HEK293 (cell line): ENCODE data around the gene YIPF5.

Source experiments
- CTCF ChIA-PET: fragments of 350-600 bp; formaldehyde crosslinking; extraction: SDS; loops from one replicate; lab custom pipeline; 2021; ENCODE audit warnings: antibody characterized with exemption; lab: Yijun Ruan, JAX
- POLR2A ChIA-PET: fragments of 300-600 bp; formaldehyde crosslinking; extraction: SDS; loops from one replicate; lab custom pipeline; 2020; ENCODE audit warnings: antibody characterized with exemption, inconsistent platforms; lab: Yijun Ruan, JAX
- H3K27ac ChIP-seq: fragments of 200-500 bp; sonication (Bioruptor generic); 2 replicates; pipeline ENCODE4 v1.5.1; 2014; ENCODE audit warnings: low read depth, low read length, control low read depth, inconsistent platforms; ENCODE audit errors: extremely low read depth
- H3K36me3 ChIP-seq, 2 experiments: fragments of 200-500 bp in 1 of 2; sonication (Bioruptor generic) in 1 of 2; 1 replicate in 1 of 2; 2 replicates in 1 of 2; pipeline ENCODE4 v1.5.1; 2014 to 2017; ENCODE audit warnings: inconsistent platforms in 2 of 2, low read length in 2 of 2; ENCODE audit not compliant: control insufficient read depth in 2 of 2, insufficient read depth in 1 of 2
- H3K4me1 ChIP-seq: fragments of 200-500 bp; sonication (Bioruptor generic); 2 replicates; pipeline ENCODE4 v1.5.1; 2014; ENCODE audit warnings: mild to moderate bottlenecking, low read length, inconsistent platforms; ENCODE audit not compliant: control insufficient read depth, insufficient read depth
- H3K4me3 ChIP-seq: 2 replicates; pipeline ENCODE4 v1.5.1; 2011; ENCODE audit warnings: low read depth, mild to moderate bottlenecking, control low read depth, low read length, moderate library complexity
- H3K9me3 ChIP-seq: fragments of 200-500 bp; sonication (Bioruptor generic); 2 replicates; pipeline ENCODE4 v1.5.1; 2014; ENCODE audit warnings: low read depth, low read length, inconsistent platforms; ENCODE audit not compliant: control insufficient read depth, insufficient read depth
- AEBP2 ChIP-seq: fragments of 450-650 bp; formaldehyde crosslinking; IDR thresholded peaks from 2 replicates; pipeline ENCODE4 v1.5.1; 2016; ENCODE audit warnings: missing biosample characterization, missing genetic modification characterization, borderline replicate concordance
- BCL11A ChIP-seq: fragments of 450-650 bp; formaldehyde crosslinking; IDR thresholded peaks from 2 replicates; pipeline ENCODE4 v1.5.1; 2016; ENCODE audit warnings: low read depth, missing biosample characterization, missing genetic modification characterization
- GLI4 ChIP-seq: fragments of 450-650 bp; formaldehyde crosslinking; IDR thresholded peaks from 2 replicates; pipeline ENCODE4 v1.5.1; 2016; ENCODE audit warnings: missing biosample characterization, missing genetic modification characterization
- ZBTB1 ChIP-seq: fragments of 450-650 bp; formaldehyde crosslinking; IDR thresholded peaks from 2 replicates; pipeline ENCODE4 v1.5.1; 2016; ENCODE audit warnings: missing biosample characterization, missing genetic modification characterization
- ZBTB8A ChIP-seq: fragments of 450-650 bp; formaldehyde crosslinking; IDR thresholded peaks from 2 replicates; pipeline ENCODE4 v1.5.1; 2016; ENCODE audit warnings: missing biosample characterization, missing genetic modification characterization
- ZFP69B ChIP-seq: fragments of 450-650 bp; formaldehyde crosslinking; IDR thresholded peaks from 2 replicates; pipeline ENCODE4 v1.5.1; 2016; ENCODE audit warnings: missing biosample characterization, missing genetic modification characterization
- ZNF121 ChIP-seq: fragments of 450-650 bp; formaldehyde crosslinking; IDR thresholded peaks from 2 replicates; pipeline ENCODE4 v1.5.1; 2016; ENCODE audit warnings: missing biosample characterization, missing genetic modification characterization
- ZNF133 ChIP-seq: fragments of 450-650 bp; formaldehyde crosslinking; IDR thresholded peaks from 2 replicates; pipeline ENCODE4 v1.5.1; 2016; ENCODE audit warnings: missing biosample characterization, missing genetic modification characterization
- ZNF174 ChIP-seq: fragments of 450-650 bp; formaldehyde crosslinking; IDR thresholded peaks from 2 replicates; pipeline ENCODE4 v1.5.0; 2017; ENCODE audit warnings: missing biosample characterization, mild to moderate bottlenecking, missing genetic modification characterization
- ZNF202 ChIP-seq: fragments of 450-650 bp; formaldehyde crosslinking; IDR thresholded peaks from 2 replicates; pipeline ENCODE4 v1.5.1; 2016; ENCODE audit warnings: missing biosample characterization, missing genetic modification characterization, borderline replicate concordance
- ZNF214 ChIP-seq: fragments of 450-650 bp; formaldehyde crosslinking; IDR thresholded peaks from 2 replicates; pipeline ENCODE4 v1.5.1; 2017; ENCODE audit warnings: missing biosample characterization, mild to moderate bottlenecking, missing genetic modification characterization, borderline replicate concordance
- ZNF221 ChIP-seq: fragments of 450-650 bp; formaldehyde crosslinking; IDR thresholded peaks from 2 replicates; pipeline ENCODE4 v1.5.1; 2017; ENCODE audit warnings: missing biosample characterization, missing genetic modification characterization, borderline replicate concordance
- ZNF274 ChIP-seq, 2 experiments: fragments of 200-500 bp in 1 of 2; fragments of 450-650 bp in 1 of 2; sonication (Bioruptor generic) in 1 of 2; formaldehyde crosslinking in 1 of 2; IDR thresholded peaks; 2 replicates each; pipeline versions ENCODE4 v1.5.1 to v1.6.1; 2014 to 2016; ENCODE audit warnings: borderline replicate concordance in 1 of 2, inconsistent platforms in 1 of 2, low read length in 1 of 2, missing biosample characterization in 1 of 2, missing genetic modification characterization in 1 of 2
- ZNF341 ChIP-seq: fragments of 450-650 bp; formaldehyde crosslinking; IDR thresholded peaks from 2 replicates; pipeline ENCODE4; 2016; ENCODE audit warnings: low read depth, missing biosample characterization, missing genetic modification characterization
- ZNF391 ChIP-seq: fragments of 450-650 bp; formaldehyde crosslinking; IDR thresholded peaks from 2 replicates; pipeline ENCODE4 v1.5.1; 2016; ENCODE audit warnings: low read depth, missing biosample characterization, missing genetic modification characterization, borderline replicate concordance
- ZNF488 ChIP-seq: fragments of 450-650 bp; formaldehyde crosslinking; IDR thresholded peaks from 2 replicates; pipeline ENCODE4 v1.5.1; 2016; ENCODE audit warnings: missing biosample characterization, missing genetic modification characterization
- ZNF558 ChIP-seq: fragments of 450-650 bp; formaldehyde crosslinking; IDR thresholded peaks from 2 replicates; pipeline ENCODE4 v1.5.1; 2016; ENCODE audit warnings: missing biosample characterization, missing genetic modification characterization
- ZNF624 ChIP-seq: fragments of 450-650 bp; formaldehyde crosslinking; IDR thresholded peaks from 2 replicates; pipeline ENCODE4 v1.5.1; 2017; ENCODE audit warnings: missing biosample characterization, missing genetic modification characterization
- ZNF626 ChIP-seq: fragments of 450-650 bp; sonication (Bioruptor Pico); formaldehyde crosslinking; IDR thresholded peaks from 2 replicates; pipeline ENCODE4 v1.5.1; 2018; ENCODE audit warnings: missing biosample characterization, missing genetic modification characterization, inconsistent platforms
- ZNF639 ChIP-seq: fragments of 450-650 bp; formaldehyde crosslinking; IDR thresholded peaks from 2 replicates; pipeline ENCODE4 v1.5.1; 2016; ENCODE audit warnings: missing biosample characterization, missing genetic modification characterization
- ZSCAN16 ChIP-seq: fragments of 450-650 bp; formaldehyde crosslinking; IDR thresholded peaks from 2 replicates; pipeline ENCODE4 v1.5.1; 2016; ENCODE audit warnings: missing biosample characterization, missing genetic modification characterization
- ZSCAN30 ChIP-seq: fragments of 450-650 bp; IDR thresholded peaks from 2 replicates; pipeline ENCODE4 v1.5.1; 2018; ENCODE audit warnings: missing biosample characterization, mild to moderate bottlenecking, missing genetic modification characterization, moderate library complexity
- TF ChIP-seq, protein P1 (sequence below): fragments of 450-650 bp; formaldehyde crosslinking; IDR thresholded peaks from 2 replicates; pipeline ENCODE4 v1.5.1; 2016; ENCODE audit warnings: missing biosample characterization, missing genetic modification characterization
- TF ChIP-seq, protein P2 (sequence below): fragments of 450-650 bp; formaldehyde crosslinking; IDR thresholded peaks from 2 replicates; pipeline ENCODE4 v1.5.1; 2016; ENCODE audit warnings: missing biosample characterization, missing genetic modification characterization
- TF ChIP-seq, protein P3 (sequence below): fragments of 450-650 bp; formaldehyde crosslinking; optimal IDR thresholded peaks from 2 replicates; pipeline ENCODE3; 2016; ENCODE audit warnings: missing biosample characterization, mild to moderate bottlenecking, missing genetic modification characterization

Gene YIPF5

GRCh38 chr5:144207875-144208444 lies 37.5 kb upstream of the YIPF5 start:
- Histone ChIP-seq H3K9me3 (no peaks in the 10 kb centered on the region), H3K4me1 (no peaks in the 10 kb centered on the region), H3K4me3 (no peak overlapping the region), H3K27ac (no peak overlapping the region), H3K36me3 (no peaks in the 10 kb centered on the region)
- TF ChIP-seq ZNF133 (tag by site-specific recombination) (no peak), ZNF121 (tag by site-specific recombination) (no peak), ZBTB1 (tag by site-specific recombination) (no peak), AEBP2 (tag by site-specific recombination) (no peak), ZNF558 (tag by site-specific recombination) (no peak), ZNF626 (tag by site-specific recombination) (no peak), ZFP69B (tag by site-specific recombination) (no peak), ZNF488 (tag by site-specific recombination) (no peak), ZNF624 (tag by site-specific recombination) (no peak), ZNF221 (tag by site-specific recombination) (no peak), ZNF174 (tag by site-specific recombination) (no peak), ZNF214 (tag by site-specific recombination) (no peak), GLI4 (tag by site-specific recombination) (no peak), ZNF341 (tag by site-specific recombination) (no peak)
- TF ChIP-seq, protein P1, sequence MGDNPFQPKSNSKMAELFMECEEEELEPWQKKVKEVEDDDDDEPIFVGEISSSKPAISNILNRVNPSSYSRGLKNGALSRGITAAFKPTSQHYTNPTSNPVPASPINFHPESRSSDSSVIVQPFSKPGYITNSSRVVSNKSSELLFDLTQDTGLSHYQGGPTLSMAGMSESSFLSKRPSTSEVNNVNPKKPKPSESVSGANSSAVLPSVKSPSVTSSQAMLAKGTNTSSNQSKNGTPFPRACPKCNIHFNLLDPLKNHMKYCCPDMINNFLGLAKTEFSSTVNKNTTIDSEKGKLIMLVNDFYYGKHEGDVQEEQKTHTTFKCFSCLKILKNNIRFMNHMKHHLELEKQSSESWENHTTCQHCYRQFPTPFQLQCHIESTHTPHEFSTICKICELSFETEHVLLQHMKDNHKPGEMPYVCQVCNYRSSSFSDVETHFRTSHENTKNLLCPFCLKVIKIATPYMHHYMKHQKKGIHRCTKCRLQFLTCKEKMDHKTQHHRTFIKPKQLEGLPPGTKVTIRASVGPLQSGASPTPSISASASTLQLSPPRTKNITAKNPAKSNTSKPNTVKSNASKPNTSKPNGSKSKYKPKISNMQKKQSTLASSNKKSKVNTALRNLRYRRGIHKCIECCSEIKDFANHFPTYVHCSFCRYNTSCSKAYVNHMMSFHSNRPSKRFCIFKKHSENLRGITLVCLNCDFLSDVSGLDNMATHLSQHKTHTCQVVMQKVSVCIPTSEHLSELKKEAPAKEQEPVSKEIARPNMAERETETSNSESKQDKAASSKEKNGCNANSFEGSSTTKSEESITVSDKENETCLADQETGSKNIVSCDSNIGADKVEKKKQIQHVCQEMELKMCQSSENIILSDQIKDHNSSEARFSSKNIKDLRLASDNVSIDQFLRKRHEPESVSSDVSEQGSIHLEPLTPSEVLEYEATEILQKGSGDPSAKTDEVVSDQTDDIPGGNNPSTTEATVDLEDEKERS (tag by site-specific recombination), result no peak
- ChIA-PET POLR2A (no interaction called here), CTCF (interaction anchor here (0.6 kb wide), 1 partner anchor 10 kb away, joined by 3 read pairs; no protein-coding TSS in a partner anchor)

GRCh38 chr5:144206141-144206540 lies 35.7 kb upstream of the YIPF5 start:
- CTCF ChIA-PET, result interaction anchor here (0.6 to 4.0 kb wide), 6 partner anchors 12 to 1619 kb away, joined by 3 to 36 read pairs (median 7); no protein-coding TSS in a partner anchor
- TF ChIP-seq ZNF391 (tag by site-specific recombination) (no peak), ZNF202 (tag by site-specific recombination) (no peak), BCL11A (no peak), ZNF639 (no peak), ZBTB8A (no peak), ZSCAN16 (no peak), ZNF274 (IDR thresholded peaks at IDR 0.05; ENCODE audit: low read length) (no peak), ZNF274 (tag by site-specific recombination; IDR thresholded peaks at IDR 0.05; ENCODE audit: borderline replicate concordance) (no peak), ZSCAN30 (no peak)
- TF ChIP-seq, protein P2, sequence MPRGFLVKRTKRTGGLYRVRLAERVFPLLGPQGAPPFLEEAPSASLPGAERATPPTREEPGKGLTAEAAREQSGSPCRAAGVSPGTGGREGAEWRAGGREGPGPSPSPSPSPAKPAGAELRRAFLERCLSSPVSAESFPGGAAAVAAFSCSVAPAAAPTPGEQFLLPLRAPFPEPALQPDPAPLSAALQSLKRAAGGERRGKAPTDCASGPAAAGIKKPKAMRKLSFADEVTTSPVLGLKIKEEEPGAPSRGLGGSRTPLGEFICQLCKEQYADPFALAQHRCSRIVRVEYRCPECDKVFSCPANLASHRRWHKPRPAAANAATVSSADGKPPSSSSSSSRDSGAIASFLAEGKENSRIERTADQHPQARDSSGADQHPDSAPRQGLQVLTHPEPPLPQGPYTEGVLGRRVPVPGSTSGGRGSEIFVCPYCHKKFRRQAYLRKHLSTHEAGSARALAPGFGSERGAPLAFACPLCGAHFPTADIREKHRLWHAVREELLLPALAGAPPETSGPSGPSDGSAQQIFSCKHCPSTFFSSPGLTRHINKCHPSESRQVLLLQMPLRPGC (tag by site-specific recombination), result no peak
- TF ChIP-seq, protein P3, sequence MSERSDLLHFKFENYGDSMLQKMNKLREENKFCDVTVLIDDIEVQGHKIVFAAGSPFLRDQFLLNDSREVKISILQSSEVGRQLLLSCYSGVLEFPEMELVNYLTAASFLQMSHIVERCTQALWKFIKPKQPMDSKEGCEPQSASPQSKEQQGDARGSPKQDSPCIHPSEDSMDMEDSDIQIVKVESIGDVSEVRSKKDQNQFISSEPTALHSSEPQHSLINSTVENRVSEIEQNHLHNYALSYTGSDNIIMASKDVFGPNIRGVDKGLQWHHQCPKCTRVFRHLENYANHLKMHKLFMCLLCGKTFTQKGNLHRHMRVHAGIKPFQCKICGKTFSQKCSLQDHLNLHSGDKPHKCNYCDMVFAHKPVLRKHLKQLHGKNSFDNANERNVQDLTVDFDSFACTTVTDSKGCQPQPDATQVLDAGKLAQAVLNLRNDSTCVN, result no peak

More at GRCh38 chr5:144206141-144206540, 35.7 kb upstream of the YIPF5 start:
- Histone ChIP-seq H3K4me1 (no peaks in the 10 kb centered on the region; the same call in 1 of the 2 replicates), H3K4me3 (no peak overlapping the region), H3K36me3 (no peaks in the 10 kb centered on the region), H3K9me3 (no peaks in the 10 kb centered on the region), H3K27ac (no peak overlapping the region)
- POLR2A ChIA-PET, result no interaction called here
